GM12873 (cell line): ENCODE results near the gene PAX6.

Experiments used
- TF ChIP-seq, protein P1 (sequence below): IDR thresholded peaks from 2 replicates; pipeline ENCODE4 v1.5.1; 2012; ENCODE audit warnings: low read depth, mild to moderate bottlenecking, moderate library complexity, low read length, control low read depth; ENCODE audit not compliant: insufficient read depth; ENCODE audit errors: missing control alignments

PAX6 gene

DNA sequence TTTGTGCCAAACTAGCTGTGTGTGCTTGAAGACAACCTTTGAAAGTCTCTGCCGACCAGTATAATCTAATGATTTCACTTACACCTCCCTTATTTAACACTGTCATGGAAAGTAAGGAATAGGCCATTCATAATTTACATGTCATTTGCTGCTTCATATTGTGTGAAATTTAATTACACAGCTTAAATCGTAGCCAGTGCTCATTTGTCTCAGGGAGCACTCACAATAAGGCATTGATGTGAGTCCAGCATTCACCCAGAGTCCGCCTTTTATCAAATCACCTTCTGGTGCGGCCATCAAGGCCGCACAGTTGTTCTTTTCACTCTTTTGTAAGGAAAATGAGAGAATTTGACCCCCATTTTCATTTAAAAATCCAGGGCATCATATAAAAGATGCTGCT, 46.9 kb downstream of the PAX6 start:
- TF ChIP-seq, protein P1, sequence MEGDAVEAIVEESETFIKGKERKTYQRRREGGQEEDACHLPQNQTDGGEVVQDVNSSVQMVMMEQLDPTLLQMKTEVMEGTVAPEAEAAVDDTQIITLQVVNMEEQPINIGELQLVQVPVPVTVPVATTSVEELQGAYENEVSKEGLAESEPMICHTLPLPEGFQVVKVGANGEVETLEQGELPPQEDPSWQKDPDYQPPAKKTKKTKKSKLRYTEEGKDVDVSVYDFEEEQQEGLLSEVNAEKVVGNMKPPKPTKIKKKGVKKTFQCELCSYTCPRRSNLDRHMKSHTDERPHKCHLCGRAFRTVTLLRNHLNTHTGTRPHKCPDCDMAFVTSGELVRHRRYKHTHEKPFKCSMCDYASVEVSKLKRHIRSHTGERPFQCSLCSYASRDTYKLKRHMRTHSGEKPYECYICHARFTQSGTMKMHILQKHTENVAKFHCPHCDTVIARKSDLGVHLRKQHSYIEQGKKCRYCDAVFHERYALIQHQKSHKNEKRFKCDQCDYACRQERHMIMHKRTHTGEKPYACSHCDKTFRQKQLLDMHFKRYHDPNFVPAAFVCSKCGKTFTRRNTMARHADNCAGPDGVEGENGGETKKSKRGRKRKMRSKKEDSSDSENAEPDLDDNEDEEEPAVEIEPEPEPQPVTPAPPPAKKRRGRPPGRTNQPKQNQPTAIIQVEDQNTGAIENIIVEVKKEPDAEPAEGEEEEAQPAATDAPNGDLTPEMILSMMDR: no peak

DNA sequence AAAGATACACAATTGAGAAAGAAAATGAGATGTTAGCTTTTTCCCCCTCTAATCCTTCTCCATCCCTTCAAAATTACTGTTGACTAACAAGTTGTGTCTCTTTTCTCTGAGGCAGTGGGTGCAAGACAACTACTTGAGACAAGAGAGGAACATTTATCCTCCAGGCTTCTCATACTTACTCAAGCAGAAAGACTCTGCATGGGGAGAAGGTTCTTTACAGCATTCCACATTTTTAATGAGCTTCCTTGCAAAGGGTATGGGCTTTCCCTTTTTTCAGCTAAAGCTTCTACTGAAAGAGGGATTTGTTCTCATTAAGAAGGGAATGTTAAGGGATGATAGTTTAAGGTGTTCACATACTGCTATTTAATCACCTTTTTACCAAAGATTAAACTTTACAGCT, 47.8 kb downstream of the PAX6 start:
- TF ChIP-seq, protein P1: no peak

DNA sequence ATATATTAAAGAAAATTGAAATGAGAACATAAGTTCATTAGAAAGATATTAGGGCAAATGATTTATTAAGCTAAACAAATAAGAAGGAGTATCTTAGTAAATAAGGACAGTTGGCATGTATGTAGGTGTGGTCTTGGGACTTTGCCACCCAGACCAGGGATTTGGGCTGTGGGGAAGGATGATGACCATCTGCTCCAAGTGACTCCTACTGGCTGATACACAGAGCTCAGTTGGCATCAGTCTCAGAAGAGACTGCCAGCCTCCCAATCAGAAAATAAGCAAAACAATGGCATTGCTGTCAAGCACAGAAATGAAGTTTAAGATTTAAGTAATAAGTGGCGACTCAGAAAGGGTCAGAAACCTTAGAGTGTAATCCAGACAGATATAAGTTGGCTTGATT, 49.5 kb downstream of the PAX6 start:
- TF ChIP-seq, protein P1: no peak

DNA sequence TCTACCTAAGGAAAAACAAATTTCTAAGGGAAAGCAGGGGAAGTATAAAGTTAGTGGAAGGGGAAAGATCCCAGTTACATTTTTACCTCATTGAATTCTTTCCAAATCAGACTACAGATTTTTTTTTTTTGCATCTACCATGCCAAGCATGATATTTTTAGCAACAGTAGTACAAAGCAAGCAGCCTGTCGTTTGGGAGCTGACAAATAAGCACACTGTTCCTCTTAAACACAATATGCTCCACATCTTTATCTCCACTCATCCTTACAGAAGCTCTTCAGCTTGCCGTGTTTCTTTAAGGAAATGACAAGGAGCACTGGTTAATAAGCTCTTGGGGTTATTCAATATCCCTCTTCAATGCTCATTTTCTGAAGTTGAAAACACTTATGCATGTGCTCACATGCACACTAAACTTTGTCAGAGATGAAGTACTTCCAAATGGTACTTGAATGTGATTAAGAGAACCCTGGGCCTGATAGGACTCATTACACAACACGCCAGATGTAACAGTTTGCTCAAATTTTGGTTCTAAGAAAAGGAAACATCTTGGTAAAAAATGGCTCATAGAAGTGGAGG, 53.8 kb downstream of the PAX6 start:
- TF ChIP-seq, protein P1: no peak

DNA sequence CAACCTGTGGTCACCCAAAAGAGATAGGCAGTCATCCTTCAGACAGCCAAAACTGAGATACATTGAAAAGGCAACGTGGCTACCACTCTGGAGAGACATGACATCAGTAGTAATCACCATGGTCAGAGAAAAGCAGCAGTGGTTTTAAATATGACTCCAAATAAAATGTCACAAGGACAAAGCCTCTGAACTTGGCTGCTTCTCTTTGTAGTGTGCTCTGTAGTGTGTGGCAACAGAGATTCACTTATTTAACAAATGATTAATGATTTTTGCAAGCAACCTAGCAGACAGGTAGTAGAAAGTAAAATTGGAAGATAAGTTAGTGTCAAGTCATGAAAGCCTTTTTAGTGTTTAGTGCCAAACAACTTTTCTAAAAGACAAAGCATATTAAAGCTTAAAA, 63.5 kb downstream of the PAX6 start:
- TF ChIP-seq, protein P1: no peak

DNA sequence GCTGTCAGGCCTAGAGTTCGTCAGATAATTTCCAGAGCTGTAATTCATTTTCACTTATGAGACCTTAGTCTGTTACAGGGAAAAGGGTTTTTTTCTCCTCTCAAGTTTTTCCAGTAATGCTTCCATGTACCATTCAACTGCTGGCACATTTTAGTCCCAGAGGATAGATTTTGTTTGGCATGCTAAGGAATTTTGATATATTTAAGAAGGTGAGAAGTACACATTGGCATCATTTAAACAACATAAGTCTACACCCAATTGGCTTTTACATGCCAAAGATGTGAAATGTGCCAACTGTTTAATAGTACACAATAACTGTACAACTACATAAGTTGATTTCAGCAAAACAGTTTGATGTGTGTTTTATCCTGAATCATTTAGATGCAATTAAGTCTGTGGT, 71.0 kb downstream of the PAX6 start:
- TF ChIP-seq, protein P1: no peak
